Epithelial cell of prostate (primary cell): ENCODE measurements around the gene DNAH3.

Experiments
- DNase-seq: peaks from one replicate; pipeline ENCODE4 v3.0.0-alpha.2; 2011; ENCODE audit warnings: low read depth, low spot score
- H3K27ac ChIP-seq: fragments of 450-650 bp; 2 replicates; pipeline ENCODE4 v1.5.1; 2017; ENCODE audit warnings: mild to moderate bottlenecking

DNAH3 gene

DNA sequence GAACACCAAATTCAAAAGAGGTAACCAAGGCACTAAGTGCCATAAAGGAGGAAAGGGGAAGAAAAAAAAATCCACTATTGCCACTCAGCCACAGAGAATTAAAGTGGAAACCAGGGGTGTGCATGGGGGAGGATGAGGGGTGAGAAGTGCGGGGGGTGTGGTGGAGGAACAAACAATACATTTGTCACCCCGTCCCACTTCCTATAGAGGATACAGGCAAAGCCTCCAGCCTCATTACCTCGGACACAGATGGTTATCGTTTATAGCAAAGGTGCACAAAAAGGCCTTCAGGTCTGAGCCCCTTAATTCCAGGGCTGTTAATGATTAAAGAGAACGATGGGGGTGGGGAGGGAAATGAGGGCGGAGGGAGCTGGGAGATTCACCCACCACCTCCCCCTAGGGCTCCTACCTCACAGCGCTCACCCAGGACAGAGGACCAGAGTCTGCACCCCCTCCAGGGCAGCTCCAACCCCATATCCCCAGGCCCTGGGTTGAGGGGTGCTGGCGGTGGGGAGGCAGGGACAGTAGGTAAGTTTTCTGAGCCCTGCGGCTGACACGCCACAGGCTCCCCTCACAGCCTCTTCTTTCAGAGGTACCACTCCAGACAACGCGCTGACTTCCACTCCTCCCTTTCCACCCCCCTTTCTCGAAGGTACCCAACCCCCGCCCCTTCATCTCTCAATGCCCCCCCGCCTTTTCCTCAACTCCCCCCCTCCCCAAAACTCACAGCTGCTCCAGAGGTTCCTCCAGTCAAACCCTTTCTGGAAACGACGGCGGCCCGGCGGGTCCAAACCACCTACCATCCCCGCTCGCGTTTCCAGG, 251.0 kb downstream of the DNAH3 start:
- DNase-seq, result no peak
- peak overlapping the region; percentile 97 for H3K27ac ChIP-seq

GRCh38 chr16:20899071-20899470, 251.6 kb downstream of the DNAH3 start:
- peak overlapping the region; percentile 97 for H3K27ac ChIP-seq
- no peak for DNase-seq

DNA sequence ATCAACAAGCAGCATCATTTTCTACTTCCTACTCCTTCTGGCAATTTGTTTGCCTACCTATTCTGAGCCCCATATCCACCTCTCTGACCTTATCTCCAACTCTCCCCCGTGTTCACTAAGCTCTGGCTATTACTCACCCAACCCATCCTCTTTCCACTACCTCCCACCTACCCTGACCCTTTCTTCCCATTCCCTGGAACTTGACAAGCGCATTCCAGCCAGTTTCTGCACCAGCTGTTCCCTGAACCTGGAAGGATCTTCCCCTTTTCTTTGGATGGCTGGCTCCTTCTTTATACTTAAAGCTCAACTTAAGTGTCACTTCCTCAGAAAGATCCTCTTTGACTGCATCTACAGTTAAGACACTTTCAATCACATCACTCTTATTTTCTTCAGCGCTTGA, 252.7 kb downstream of the DNAH3 start:
- H3K27ac ChIP-seq, result peak overlapping the region; percentile 97

DNA sequence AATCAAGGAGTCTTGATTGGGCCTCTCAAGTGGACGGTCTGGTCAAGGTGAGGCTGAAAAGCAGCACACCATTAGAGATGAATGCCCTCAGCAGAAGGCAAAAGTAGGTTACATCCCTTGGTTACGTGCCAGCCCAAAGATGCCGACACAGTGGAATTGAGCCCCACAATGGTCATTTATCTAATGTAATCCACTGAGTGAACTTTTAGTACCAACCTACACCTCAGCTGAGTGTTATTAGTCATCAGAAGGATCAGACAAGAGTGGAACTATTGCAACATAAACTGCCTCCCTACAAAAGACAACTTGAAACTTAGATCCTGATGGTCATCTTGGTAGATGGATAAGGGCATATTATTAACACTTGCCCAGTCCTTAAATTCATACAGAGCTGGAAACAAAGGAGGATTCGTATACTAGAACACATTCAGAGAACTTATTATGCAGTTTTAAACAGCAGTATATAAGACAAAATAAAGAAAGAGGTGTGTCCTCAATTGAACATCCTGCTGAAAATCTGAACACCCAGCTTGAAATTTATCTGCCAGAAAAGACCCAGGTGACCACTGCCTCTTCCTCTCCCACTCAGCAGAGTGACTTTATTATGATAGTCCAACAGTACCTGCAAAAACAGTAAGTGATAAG, 253.3 kb downstream of the DNAH3 start:
- H3K27ac ChIP-seq, result peak overlapping the region; percentile 97
- no peak for DNase-seq

More for the DNA sequence above, 252.7 kb downstream of the DNAH3 start:
- DNase-seq, result no peak

GRCh38 chr16:20894388-20894787, 256.3 kb downstream of the DNAH3 start:
- H3K27ac ChIP-seq, result no peak overlapping the region
- DNase-seq, result no peak

GRCh38 chr16:20889625-20890275, 260.9 kb downstream of the DNAH3 start:
- DNase-seq, result no peak
- no peak overlapping the region for H3K27ac ChIP-seq

DNA sequence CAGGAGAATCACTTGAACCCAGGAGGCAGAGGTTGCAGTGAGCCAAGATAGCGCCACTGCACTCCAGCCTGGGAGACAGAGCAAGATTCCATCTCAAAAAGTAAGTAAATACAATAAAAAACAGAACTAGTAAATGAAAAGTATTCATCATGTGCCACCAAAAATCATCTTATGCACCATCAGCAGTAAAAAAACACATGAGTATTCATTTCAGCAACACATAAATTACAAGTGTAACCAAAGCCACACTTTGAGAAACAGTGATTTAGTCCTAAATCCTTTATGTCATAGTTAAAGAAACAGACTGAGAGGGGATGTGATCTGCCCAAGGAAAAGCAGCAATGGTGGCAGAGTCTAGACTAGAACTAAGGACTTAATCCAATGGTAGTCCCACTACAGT, 263.4 kb downstream of the DNAH3 start:
- no peak for DNase-seq
- no peak overlapping the region for H3K27ac ChIP-seq

DNA sequence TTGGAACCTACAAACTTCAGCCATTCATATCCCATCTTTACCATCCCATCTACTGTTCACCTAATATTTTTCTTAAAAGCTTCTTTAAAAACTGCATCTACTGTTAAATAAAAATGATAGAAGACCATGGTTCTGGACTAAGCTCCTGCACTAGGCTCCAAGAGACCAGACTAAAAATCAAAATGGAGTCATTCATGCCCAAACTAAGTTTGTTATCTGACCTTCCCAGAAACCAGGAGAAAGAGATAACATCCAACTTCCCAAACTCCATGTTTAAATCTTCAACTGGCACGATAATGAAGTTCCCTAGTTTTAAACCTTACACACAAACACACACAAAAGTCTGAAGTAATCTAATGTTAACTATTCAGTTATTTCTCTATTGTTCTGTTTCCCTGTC, 264.3 kb downstream of the DNAH3 start:
- no peak overlapping the region for H3K27ac ChIP-seq
- no peak for DNase-seq

GRCh38 chr16:20884240-20884556, 266.4 kb downstream of the DNAH3 start:
- H3K27ac ChIP-seq, result no peak overlapping the region
- no peak for DNase-seq

- no peak overlapping the region for H3K27ac ChIP-seq
- no peak for DNase-seq
Observed at GRCh38 chr16:20883554-20884239, 266.9 kb downstream of the DNAH3 start.
